ENCODE data around the gene DNAJC13.

GRCh38 chr3:132461544-132461943 lies 44.2 kb downstream of the DNAJC13 start:
- TF ChIP-seq CTCF (IDR thresholded peaks at IDR 0.05) = no peak
- TF ChIP-seq POLR2A (IDR thresholded peaks at IDR 0.05) = no peak
- TF ChIP-seq POLR2AphosphoS5 (IDR thresholded peaks at IDR 0.05) = no peak

All from gastroesophageal sphincter (tissue), 3 donors.